Measurements from ENCODE around the gene SCPEP1.

SCPEP1 gene

GRCh38 chr17:57044976-57045867 lies 67.3 kb downstream of the SCPEP1 start:
- no peak for DNase-seq

GRCh38 chr17:57045868-57046704 lies 68.2 kb downstream of the SCPEP1 start:
- peak; percentile 83 for DNase-seq

GRCh38 chr17:57046749-57047148 lies 68.8 kb downstream of the SCPEP1 start:
- DNase-seq = no peak

- no peak for DNase-seq
These were observed 70.2 kb downstream of the SCPEP1 start for GRCh38 chr17:57048096-57048495.

GRCh38 chr17:57050306-57050705 lies 72.4 kb downstream of the SCPEP1 start:
- DNase-seq = no peak

- DNase-seq = no peak
These were observed 74.0 kb downstream of the SCPEP1 start for GRCh38 chr17:57051886-57052361.

Measured in retina (tissue), 1 donor.